GM19043 (cell line): ENCODE measurements around the gene R3HDM2.

Source experiments
- ATAC-seq: cut with Tn5 transposase; IDR thresholded peaks from one replicate; pipeline ENCODE4 v1.9.1; 2021; ENCODE audit warnings: low read depth; ENCODE audit not compliant: unreplicated experiment

The R3HDM2 gene

GRCh38 chr12:57235017-57235727 lies 195.7 kb downstream of the R3HDM2 start:
- ATAC-seq, result no peak

- ATAC-seq, result no peak
Measured at GRCh38 chr12:57234571-57235016, 196.2 kb downstream of the R3HDM2 start.

DNA sequence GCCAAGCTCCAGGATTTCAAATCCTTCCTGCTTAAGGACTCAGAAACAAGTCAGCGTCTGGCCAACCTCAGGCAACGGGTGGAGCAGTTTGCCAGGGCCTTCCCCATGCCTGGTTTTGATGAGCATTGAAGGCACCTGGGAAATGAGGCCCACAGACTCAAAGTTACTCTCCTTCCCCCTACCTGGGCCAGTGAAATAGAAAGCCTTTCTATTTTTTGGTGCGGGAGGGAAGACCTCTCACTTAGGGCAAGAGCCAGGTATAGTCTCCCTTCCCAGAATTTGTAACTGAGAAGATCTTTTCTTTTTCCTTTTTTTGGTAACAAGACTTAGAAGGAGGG lies 196.6 kb downstream of the R3HDM2 start:
- no peak for ATAC-seq

- ATAC-seq, result no peak
Measured at GRCh38 chr12:57233357-57234232, 197.2 kb downstream of the R3HDM2 start.

DNA sequence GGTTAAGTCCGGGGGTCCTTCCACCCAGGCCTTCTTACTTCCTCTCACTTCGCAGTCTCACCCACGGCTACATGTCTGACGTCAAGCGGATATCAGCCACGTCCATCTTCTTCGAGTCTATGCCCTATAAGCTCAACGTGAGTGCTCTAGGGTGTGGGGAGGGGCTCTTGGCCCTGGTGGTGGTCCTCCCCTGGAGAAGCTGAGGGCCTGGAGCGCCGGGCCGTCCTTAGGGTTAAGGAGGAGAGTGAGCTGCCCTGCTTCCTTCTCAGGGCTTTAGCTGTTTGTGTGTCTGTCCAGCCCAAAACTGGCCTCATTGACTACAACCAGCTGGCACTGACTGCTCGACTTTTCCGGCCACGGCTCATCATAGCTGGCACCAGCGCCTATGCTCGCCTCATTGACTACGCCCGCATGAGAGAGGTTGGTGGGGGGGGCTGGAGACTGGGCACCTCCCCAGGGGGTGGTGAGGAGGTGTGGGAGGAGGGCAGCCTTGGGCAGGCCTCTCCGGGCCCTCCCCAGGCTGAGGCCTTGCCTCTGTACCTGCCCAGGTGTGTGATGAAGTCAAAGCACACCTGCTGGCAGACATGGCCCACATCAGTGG lies 198.6 kb downstream of the R3HDM2 start:
- ATAC-seq, result no peak

DNA sequence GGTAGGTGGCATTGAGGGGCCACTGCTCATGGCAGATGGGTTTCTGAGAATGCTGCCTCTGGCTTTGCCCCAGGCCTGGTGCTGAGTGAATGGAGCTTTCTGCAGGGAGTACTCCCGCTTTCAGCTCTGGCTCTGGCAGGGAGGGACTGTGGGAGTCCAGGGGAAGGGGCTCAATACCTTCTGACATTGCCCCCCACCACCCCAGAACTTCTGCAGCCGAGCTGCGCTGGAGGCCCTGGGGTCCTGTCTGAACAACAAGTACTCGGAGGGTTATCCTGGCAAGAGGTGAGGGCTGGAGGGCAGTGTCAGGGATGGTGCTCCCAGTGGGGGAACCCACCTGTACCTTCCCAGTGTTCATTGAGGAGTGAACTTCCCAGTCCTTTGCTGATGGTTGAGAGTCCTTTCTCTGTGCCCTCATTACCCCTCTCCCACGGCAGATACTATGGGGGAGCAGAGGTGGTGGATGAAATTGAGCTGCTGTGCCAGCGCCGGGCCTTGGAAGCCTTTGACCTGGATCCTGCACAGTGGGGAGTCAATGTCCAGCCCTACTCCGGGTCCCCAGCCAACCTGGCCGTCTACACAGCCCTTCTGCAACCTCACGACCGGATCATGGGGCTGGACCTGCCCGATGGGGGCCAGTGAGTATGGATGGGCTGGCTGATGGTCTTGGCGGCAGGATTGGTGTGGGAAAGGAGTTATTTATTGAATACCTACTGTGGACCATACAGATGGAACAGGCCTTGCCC lies 199.4 kb downstream of the R3HDM2 start:
- ATAC-seq, result no peak

DNA sequence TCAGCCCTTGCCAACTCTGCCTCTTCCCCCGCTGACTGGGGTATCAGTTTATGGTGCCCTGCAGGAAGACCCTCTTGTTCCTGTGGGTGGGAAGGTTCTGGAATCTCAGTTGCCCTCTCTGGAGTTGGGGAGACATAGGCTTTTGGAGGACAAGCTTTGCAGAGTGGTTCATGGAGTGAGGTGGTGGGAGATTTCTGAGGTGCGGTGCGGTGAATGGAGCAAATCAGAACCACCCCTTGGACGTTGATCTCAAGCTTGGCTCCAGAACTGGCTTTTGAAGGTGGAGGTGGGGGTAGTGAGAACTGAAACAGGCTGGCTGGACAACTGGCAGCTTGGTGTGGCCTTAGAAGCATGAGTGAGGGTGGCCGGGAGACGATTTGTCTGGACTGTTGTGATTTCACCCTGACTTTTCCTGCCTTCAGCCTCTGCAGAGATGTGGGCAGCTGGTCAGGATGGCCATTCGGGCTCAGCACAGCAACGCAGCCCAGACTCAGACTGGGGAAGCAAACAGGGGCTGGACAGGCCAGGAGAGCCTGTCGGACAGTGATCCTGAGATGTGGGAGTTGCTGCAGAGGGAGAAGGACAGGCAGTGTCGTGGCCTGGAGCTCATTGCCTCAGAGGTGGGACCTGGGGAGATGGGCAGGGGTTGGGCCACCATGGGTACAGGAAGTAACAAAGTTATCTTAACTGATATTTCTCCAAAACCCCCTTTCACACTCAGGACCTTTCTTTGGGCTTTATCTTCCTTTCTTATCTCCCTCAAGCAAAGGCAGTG lies 200.3 kb downstream of the R3HDM2 start:
- no peak for ATAC-seq

GRCh38 chr12:57229634-57230380 lies 201.0 kb downstream of the R3HDM2 start, which contains the start of gene SHMT2:
Gene SHMT2, plus strand, starts transcription at chr12:57229711. Its CDS starts 68 bp downstream, at chr12:57229779.
- ATAC-seq, result peak; percentile 45

- no peak for ATAC-seq
Measured at GRCh38 chr12:57229046-57229633, 201.7 kb downstream of the R3HDM2 start.

- no peak for ATAC-seq
Measured at GRCh38 chr12:57227315-57228115, 203.3 kb downstream of the R3HDM2 start.

DNA sequence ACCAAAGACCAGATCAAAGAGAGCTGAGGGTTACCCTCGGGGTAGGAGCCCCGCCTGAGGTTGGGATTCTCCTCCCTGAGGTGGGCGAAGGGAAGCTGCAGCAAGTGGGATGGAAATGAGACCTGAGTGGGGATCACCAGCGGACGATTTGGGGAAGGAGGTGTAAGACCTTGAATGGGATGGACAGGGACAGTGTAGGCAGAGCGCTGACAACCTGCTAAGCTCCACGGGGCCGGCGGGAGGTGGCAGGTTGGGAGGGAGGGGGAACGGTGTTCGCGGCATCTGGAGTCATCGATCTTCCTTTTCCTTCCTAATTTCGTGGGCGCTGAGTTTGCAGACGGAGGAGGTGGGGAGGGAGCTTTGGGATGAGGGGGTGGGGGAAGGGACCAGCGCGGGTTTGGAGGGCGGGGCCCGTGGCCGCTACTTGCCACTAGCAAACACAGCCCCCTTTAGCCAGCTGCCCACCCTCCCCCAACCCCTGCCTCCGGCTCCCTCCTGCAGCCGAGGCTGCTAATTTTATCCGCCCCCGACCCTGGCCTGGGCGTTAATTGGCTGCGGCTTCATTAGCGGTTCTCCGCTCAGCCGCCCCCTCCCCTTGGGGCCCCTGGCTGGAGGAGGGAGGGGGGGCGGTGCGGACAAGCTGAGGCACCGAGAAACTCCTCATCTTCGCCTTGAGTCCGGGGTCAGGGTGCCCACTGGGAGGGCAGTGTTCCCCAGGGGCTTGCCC lies 204.1 kb downstream of the R3HDM2 start:
- no peak for ATAC-seq

GRCh38 chr12:57225680-57226210 lies 205.1 kb downstream of the R3HDM2 start:
- no peak for ATAC-seq

GRCh38 chr12:57224973-57225679 lies 205.7 kb downstream of the R3HDM2 start:
- peak; percentile 36 for ATAC-seq

DNA sequence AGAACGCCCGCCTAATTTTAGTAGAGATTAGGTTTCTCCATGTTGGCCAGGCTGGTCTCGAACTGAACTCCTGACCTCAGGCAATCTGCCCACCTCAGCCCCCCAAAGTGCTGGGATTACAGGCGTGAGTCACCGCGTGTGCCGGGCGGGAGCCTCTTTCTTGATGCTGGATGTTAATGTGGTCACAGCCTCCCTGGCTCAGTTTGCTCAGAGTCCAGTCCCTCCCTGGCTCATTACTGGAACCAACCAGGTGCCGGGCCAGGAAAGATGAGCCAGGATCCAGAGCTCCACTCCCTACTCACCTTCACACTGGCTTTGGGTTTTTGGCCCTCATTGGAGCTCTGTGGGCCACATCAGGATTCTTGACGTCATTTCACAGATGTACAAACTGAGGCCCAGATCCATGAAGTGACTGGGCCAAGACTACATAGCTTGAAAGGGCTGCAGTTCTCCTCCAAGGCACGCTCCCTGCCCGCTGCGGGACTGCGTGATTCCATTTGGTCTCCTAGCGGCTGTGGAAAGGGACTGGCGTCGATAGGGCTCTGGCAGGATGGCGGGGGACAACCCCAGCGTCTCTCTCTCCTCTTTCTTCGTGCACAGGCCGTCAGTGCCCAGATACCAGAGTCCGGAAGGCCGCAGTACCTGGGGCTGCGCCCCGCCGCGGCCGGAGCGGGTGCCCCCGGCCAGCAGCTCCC lies 206.4 kb downstream of the R3HDM2 start:
- ATAC-seq, result no peak

DNA sequence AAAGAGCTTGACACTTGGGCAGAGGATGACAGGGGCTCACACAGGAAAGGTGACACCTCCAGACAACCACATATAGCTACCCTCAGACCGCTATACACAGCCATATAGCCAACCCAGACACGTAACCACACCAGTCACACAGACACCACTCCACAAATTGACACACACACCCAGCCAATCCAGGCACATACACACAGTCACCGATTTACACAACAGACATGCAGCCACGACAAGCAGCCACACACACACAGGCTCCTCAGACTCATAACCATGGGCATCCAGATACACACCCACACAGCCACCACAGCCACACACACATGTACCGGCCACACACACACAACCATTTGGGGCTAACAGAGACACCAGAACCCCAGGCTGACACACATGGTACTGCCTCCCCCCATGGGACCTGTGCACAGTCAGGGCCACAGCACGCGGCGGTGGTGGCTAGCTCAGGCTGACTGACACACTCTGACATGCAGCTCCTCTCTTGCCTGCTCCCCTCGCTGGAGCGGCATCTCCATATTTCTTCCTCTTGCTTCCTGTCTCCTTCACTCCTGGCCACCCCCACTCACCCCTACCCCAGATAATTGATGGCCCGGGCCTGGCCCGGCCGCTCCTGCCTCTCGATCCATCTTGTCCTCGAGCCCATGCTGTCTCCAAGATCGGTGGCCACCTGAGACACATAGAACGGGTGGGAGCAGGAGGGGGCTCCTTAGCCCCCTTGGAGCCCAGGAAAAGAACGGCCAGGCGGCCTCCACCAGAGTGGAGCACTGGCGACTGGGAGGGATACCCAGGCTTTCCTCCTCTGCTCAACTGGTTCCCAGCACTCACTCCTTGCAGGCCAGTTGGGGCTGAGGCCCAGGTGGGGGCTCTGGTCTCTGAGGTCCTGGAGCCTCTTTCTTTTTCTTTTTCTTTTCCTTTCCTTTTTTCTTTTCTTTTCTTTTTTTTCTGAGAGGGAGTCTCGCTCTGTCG lies 207.4 kb downstream of the R3HDM2 start:
- ATAC-seq, result no peak
